Tibial nerve (tissue), 3 donors: ENCODE measurements around the gene LRBA.

Experiments used
- POLR2A ChIP-seq, 2 donors: fragments of 450-650 bp; IDR thresholded peaks; one replicate each; pipeline ENCODE4 v1.6.1; 2017; ENCODE audit warnings: antibody characterized with exemption in 2 of 2, mild to moderate bottlenecking in 2 of 2, moderate library complexity in 2 of 2
- TF ChIP-seq, protein P1 (sequence below), 5 experiments: fragments of 200-600 bp in 3 of 5; fragments of 450-650 bp in 2 of 5; sonication (generic) in 3 of 5; IDR thresholded peaks; one replicate each; pipeline ENCODE4 v1.5.1; 2016 to 2019; ENCODE audit warnings: antibody characterized with exemption in 5 of 5, mild to moderate bottlenecking in 3 of 5, moderate library complexity in 2 of 5

GRCh38 chr4:150384249-150384648, 630.8 kb downstream of the LRBA start:
- no peak for TF ChIP-seq POLR2A (IDR thresholded peaks at IDR 0.05)
- TF ChIP-seq, protein P1, sequence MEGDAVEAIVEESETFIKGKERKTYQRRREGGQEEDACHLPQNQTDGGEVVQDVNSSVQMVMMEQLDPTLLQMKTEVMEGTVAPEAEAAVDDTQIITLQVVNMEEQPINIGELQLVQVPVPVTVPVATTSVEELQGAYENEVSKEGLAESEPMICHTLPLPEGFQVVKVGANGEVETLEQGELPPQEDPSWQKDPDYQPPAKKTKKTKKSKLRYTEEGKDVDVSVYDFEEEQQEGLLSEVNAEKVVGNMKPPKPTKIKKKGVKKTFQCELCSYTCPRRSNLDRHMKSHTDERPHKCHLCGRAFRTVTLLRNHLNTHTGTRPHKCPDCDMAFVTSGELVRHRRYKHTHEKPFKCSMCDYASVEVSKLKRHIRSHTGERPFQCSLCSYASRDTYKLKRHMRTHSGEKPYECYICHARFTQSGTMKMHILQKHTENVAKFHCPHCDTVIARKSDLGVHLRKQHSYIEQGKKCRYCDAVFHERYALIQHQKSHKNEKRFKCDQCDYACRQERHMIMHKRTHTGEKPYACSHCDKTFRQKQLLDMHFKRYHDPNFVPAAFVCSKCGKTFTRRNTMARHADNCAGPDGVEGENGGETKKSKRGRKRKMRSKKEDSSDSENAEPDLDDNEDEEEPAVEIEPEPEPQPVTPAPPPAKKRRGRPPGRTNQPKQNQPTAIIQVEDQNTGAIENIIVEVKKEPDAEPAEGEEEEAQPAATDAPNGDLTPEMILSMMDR (IDR thresholded peaks at IDR 0.05): no peak
